Measurements from ENCODE around the gene AAGAB.
A peak's percentile ranks its signal among the peaks of the same experiment; 100 is the strongest.

GRCh38 chr15:67196672-67197363 lies 57.6 kb downstream of the AAGAB start:
- TF ChIP-seq POU2F2 (IDR thresholded peaks at IDR 0.05; ENCODE audit: low read depth, low read length) (no peak; the same call in 1 of the 2 replicates), POLR2A (IDR thresholded peaks at IDR 0.05; ENCODE audit: low read depth, low read length) (peak; percentile 32), POLR2AphosphoS5 (IDR thresholded peaks at IDR 0.05; ENCODE audit: low read depth, low read length) (no peak), PAX5 (IDR thresholded peaks at IDR 0.05; ENCODE audit: insufficient read depth, low read length, severe bottlenecking) (no peak)

Data from GM12891 (cell line).